Measurements from ENCODE around the gene RNF32. TPM values are rescaled to one million over a fixed set of nuclear protein-coding genes. Genes with fewer than 3 reads are reported as not detected.

The RNF32 gene
- total RNA-seq, 1 experiment from 2014 or later: 1.6 TPM

- DNase-seq: no peak
- CTCF ChIA-PET: no interaction called here
- intact Hi-C loops (cut with micrococcal nuclease; ENCODE audit: unreplicated experiment): no loop called here
- Mint-ChIP-seq H3K4me1 (ENCODE audit: low read depth, unreplicated experiment) (no peaks in the 10 kb centered on the region), H3K36me3 (ENCODE audit: insufficient read depth, unreplicated experiment) (peaks cover 6% of the 10 kb centered on the region), H3K27ac (ENCODE audit: unreplicated experiment) (no peak overlapping the region), H3K4me3 (ENCODE audit: low read depth, unreplicated experiment) (no peak overlapping the region), H3K9me3 (ENCODE audit: low read depth, unreplicated experiment) (peaks cover 5% of the 10 kb centered on the region), H3K27me3 (ENCODE audit: unreplicated experiment) (no peaks in the 10 kb centered on the region)
- BruUV-seq (replicated peaks): no TSS peak
- TF ChIP-seq, protein P1, sequence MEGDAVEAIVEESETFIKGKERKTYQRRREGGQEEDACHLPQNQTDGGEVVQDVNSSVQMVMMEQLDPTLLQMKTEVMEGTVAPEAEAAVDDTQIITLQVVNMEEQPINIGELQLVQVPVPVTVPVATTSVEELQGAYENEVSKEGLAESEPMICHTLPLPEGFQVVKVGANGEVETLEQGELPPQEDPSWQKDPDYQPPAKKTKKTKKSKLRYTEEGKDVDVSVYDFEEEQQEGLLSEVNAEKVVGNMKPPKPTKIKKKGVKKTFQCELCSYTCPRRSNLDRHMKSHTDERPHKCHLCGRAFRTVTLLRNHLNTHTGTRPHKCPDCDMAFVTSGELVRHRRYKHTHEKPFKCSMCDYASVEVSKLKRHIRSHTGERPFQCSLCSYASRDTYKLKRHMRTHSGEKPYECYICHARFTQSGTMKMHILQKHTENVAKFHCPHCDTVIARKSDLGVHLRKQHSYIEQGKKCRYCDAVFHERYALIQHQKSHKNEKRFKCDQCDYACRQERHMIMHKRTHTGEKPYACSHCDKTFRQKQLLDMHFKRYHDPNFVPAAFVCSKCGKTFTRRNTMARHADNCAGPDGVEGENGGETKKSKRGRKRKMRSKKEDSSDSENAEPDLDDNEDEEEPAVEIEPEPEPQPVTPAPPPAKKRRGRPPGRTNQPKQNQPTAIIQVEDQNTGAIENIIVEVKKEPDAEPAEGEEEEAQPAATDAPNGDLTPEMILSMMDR (IDR thresholded peaks at IDR 0.05; ENCODE audit: unreplicated experiment): no peak
Measured at GRCh38 chr7:156655251-156655650, 14.7 kb downstream of the RNF32 start.

GRCh38 chr7:156655983-156656382 lies 15.4 kb downstream of the RNF32 start:
- Mint-ChIP-seq H3K4me3 (ENCODE audit: low read depth, unreplicated experiment) (no peak overlapping the region), H3K9me3 (ENCODE audit: low read depth, unreplicated experiment) (peaks cover 3% of the 10 kb centered on the region), H3K27me3 (ENCODE audit: unreplicated experiment) (no peaks in the 10 kb centered on the region), H3K4me1 (ENCODE audit: low read depth, unreplicated experiment) (no peaks in the 10 kb centered on the region), H3K36me3 (ENCODE audit: insufficient read depth, unreplicated experiment) (peaks cover 6% of the 10 kb centered on the region), H3K27ac (ENCODE audit: unreplicated experiment) (no peak overlapping the region)
- no peak for DNase-seq
- intact Hi-C loops (cut with micrococcal nuclease; ENCODE audit: unreplicated experiment): no loop called here
- no TSS peak for BruUV-seq (replicated peaks)
- CTCF ChIA-PET: no interaction called here
- TF ChIP-seq, protein P1 (IDR thresholded peaks at IDR 0.05; ENCODE audit: unreplicated experiment): no peak

DNA sequence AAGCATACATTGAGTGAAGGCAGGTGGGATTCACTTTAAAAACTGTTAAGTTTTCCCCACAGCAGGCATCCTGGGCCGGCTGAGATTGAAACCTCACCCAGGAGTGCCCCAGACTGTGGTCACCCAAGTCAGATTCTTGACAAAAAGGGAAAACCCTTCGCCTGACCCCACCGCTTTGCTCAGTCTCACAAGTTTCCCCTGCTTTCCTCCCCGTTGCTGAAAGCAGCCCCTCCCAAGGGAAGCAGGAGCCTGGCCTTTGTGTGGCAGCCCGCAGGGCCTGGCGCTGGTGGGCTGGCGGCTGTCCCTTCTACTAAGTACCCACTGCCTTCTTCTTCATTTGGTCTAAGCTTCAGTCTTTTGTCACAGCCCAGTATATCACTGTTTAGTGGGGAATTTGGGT lies 16.0 kb downstream of the RNF32 start:
- no peaks in the 10 kb centered on the region for H3K4me1 Mint-ChIP-seq (ENCODE audit: low read depth, unreplicated experiment)
- no peak for DNase-seq
- peaks cover 6% of the 10 kb centered on the region for H3K36me3 Mint-ChIP-seq (ENCODE audit: insufficient read depth, unreplicated experiment)
- no peaks in the 10 kb centered on the region for H3K27me3 Mint-ChIP-seq (ENCODE audit: unreplicated experiment)
- intact Hi-C loops (cut with micrococcal nuclease; ENCODE audit: unreplicated experiment): no loop called here
- no TSS peak for BruUV-seq (replicated peaks)
- TF ChIP-seq, protein P1 (IDR thresholded peaks at IDR 0.05; ENCODE audit: unreplicated experiment): no peak
- no peak overlapping the region for H3K27ac Mint-ChIP-seq (ENCODE audit: unreplicated experiment)
- no peak overlapping the region for H3K4me3 Mint-ChIP-seq (ENCODE audit: low read depth, unreplicated experiment)
- peaks cover 3% of the 10 kb centered on the region for H3K9me3 Mint-ChIP-seq (ENCODE audit: low read depth, unreplicated experiment)
- CTCF ChIA-PET: no interaction called here

GRCh38 chr7:156657681-156658080 lies 17.1 kb downstream of the RNF32 start:
- no peak for DNase-seq
- CTCF ChIA-PET: no interaction called here
- peaks cover 3% of the 10 kb centered on the region for H3K9me3 Mint-ChIP-seq (ENCODE audit: low read depth, unreplicated experiment)
- H3K36me3 Mint-ChIP-seq (ENCODE audit: insufficient read depth, unreplicated experiment): peaks cover 6% of the 10 kb centered on the region
- H3K4me3 Mint-ChIP-seq (ENCODE audit: low read depth, unreplicated experiment): no peak overlapping the region
- intact Hi-C loops (cut with micrococcal nuclease; ENCODE audit: unreplicated experiment): no loop called here
- no TSS peak for BruUV-seq (replicated peaks)
- no peaks in the 10 kb centered on the region for H3K27me3 Mint-ChIP-seq (ENCODE audit: unreplicated experiment)
- H3K4me1 Mint-ChIP-seq (ENCODE audit: low read depth, unreplicated experiment): no peaks in the 10 kb centered on the region
- no peak overlapping the region for H3K27ac Mint-ChIP-seq (ENCODE audit: unreplicated experiment)
- TF ChIP-seq, protein P1 (IDR thresholded peaks at IDR 0.05; ENCODE audit: unreplicated experiment): no peak

Measured in Calu3 (cell line).